ENCODE measurements around the gene VENTX. TPM values are rescaled to one million over a fixed set of nuclear protein-coding genes. Genes with fewer than 3 reads are reported as not detected.

VENTX gene
- total RNA-seq, 4 donors from 2014 or later = 0.17 to 2.3 (median 0.21) TPM; not detected in 1

- Histone ChIP-seq H3K27ac (no peak overlapping the region), H3K27me3 (no peaks in the 10 kb centered on the region), H3K36me3 (peaks cover 7% of the 10 kb centered on the region), H3K4me1 (peaks cover 5% of the 10 kb centered on the region), H3K4me3 (no peak overlapping the region), H3K9me3 (no peaks in the 10 kb centered on the region)
- TF ChIP-seq EP300 (IDR thresholded peaks at IDR 0.05) = no peak
- TF ChIP-seq POLR2A (IDR thresholded peaks at IDR 0.05) = no peak
- TF ChIP-seq CTCF (IDR thresholded peaks at IDR 0.05) = no peak
- TF ChIP-seq POLR2AphosphoS5 (IDR thresholded peaks at IDR 0.05) = no peak
- DNase-seq (ENCODE audit: low spot score in 2 of 2) = no peak
- WGBS = 88% methylated on average over 7 of the region's 22 CpGs
These were observed 30.9 kb downstream of the VENTX start for GRCh38 chr10:133268532-133268931.

- whole genome bisulfite sequencing = 100% methylated on average over 1 of the region's 26 CpGs
- no peak for TF ChIP-seq EP300 (IDR thresholded peaks at IDR 0.05)
- TF ChIP-seq POLR2AphosphoS5 (IDR thresholded peaks at IDR 0.05) = no peak
- no peak for TF ChIP-seq CTCF (IDR thresholded peaks at IDR 0.05)
- TF ChIP-seq POLR2A (IDR thresholded peaks at IDR 0.05) = no peak
- no peak for DNase-seq (ENCODE audit: low spot score in 2 of 2)
- Histone ChIP-seq H3K9me3 (no peaks in the 10 kb centered on the region), H3K4me1 (peaks cover 3% of the 10 kb centered on the region), H3K27ac (no peak overlapping the region), H3K27me3 (no peaks in the 10 kb centered on the region), H3K4me3 (no peak overlapping the region), H3K36me3 (peaks cover 7% of the 10 kb centered on the region)
These were observed 31.7 kb downstream of the VENTX start for GRCh38 chr10:133269367-133269766.

- Histone ChIP-seq H3K9me3 (no peaks in the 10 kb centered on the region), H3K36me3 (peaks cover 7% of the 10 kb centered on the region), H3K4me1 (peaks cover 8% of the 10 kb centered on the region), H3K27me3 (no peaks in the 10 kb centered on the region), H3K4me3 (no peak overlapping the region), H3K27ac (no peak overlapping the region)
- no peak for DNase-seq (ENCODE audit: low spot score in 2 of 2)
- WGBS = 84% methylated on average over 16 of the region's 20 CpGs
- no peak for TF ChIP-seq POLR2AphosphoS5 (IDR thresholded peaks at IDR 0.05)
- no peak for TF ChIP-seq CTCF (IDR thresholded peaks at IDR 0.05)
- no peak for TF ChIP-seq EP300 (IDR thresholded peaks at IDR 0.05)
- TF ChIP-seq POLR2A (IDR thresholded peaks at IDR 0.05) = no peak
These were observed 32.5 kb downstream of the VENTX start for GRCh38 chr10:133270204-133270603.

- WGBS = 60% methylated on average over 5 of the region's 19 CpGs
- Histone ChIP-seq H3K9me3 (no peaks in the 10 kb centered on the region), H3K4me3 (no peak overlapping the region), H3K36me3 (peaks cover 7% of the 10 kb centered on the region), H3K4me1 (peaks cover 14% of the 10 kb centered on the region), H3K27ac (no peak overlapping the region), H3K27me3 (no peaks in the 10 kb centered on the region)
- DNase-seq (ENCODE audit: low spot score in 2 of 2) = no peak
- TF ChIP-seq POLR2AphosphoS5 (IDR thresholded peaks at IDR 0.05) (no peak), CTCF (IDR thresholded peaks at IDR 0.05) (no peak), POLR2A (IDR thresholded peaks at IDR 0.05) (no peak), EP300 (IDR thresholded peaks at IDR 0.05) (no peak)
These were observed 33.2 kb downstream of the VENTX start for GRCh38 chr10:133270773-133271297.

GRCh38 chr10:133271521-133272300 lies 34.1 kb downstream of the VENTX start:
- WGBS = 83% methylated on average over 1 of the region's 35 CpGs
- H3K27me3 ChIP-seq = peaks cover 6% of the 10 kb centered on the region
- H3K27ac ChIP-seq = no peak overlapping the region
- DNase-seq (ENCODE audit: low spot score in 2 of 2) = no peak
- peaks cover 23% of the 10 kb centered on the region for H3K4me1 ChIP-seq
- peaks cover 7% of the 10 kb centered on the region for H3K36me3 ChIP-seq
- TF ChIP-seq CTCF (IDR thresholded peaks at IDR 0.05) = no peak
- TF ChIP-seq EP300 (IDR thresholded peaks at IDR 0.05) = no peak
- TF ChIP-seq POLR2AphosphoS5 (IDR thresholded peaks at IDR 0.05) = no peak
- TF ChIP-seq POLR2A (IDR thresholded peaks at IDR 0.05) = no peak
- no peaks in the 10 kb centered on the region for H3K9me3 ChIP-seq
- H3K4me3 ChIP-seq = no peak overlapping the region

Measured in suprapubic skin (tissue), 4 donors.